HepG2 (cell line): ENCODE measurements around the gene ZNF367. TPM values are rescaled to one million over a fixed set of nuclear protein-coding genes. Genes with fewer than 3 reads are reported as not detected.

Experiments
- CCDC6 ChIP-seq: sonication (generic); formaldehyde crosslinking; IDR thresholded peaks from 2 replicates; pipeline ENCODE4 v1.8.1; 2022; ENCODE audit warnings: mild to moderate bottlenecking, missing genetic modification reagents, moderate library complexity
- FOXO4 ChIP-seq: sonication (generic); formaldehyde crosslinking; conservative IDR thresholded peaks from 2 replicates; pipeline ENCODE4 v1.8.1; 2023; ENCODE audit warnings: missing genetic modification reagents
- MXD4 ChIP-seq: IDR thresholded peaks from 2 replicates; pipeline ENCODE4 v1.6.1; 2016; ENCODE audit warnings: mild to moderate bottlenecking, missing biosample characterization, missing genetic modification reagents
- SMAD1 ChIP-seq: sonication (generic); formaldehyde crosslinking; IDR thresholded peaks from 2 replicates; pipeline ENCODE4 v1.4.0; 2020; ENCODE audit warnings: missing genetic modification reagents, low read depth, mild to moderate bottlenecking, borderline replicate concordance
- SNAPC4 ChIP-seq: sonication (generic); formaldehyde crosslinking; IDR thresholded peaks from 2 replicates; pipeline ENCODE4 v1.4.0; 2020; ENCODE audit warnings: mild to moderate bottlenecking, missing genetic modification reagents
- TRAFD1 ChIP-seq: sonication (generic); formaldehyde crosslinking; IDR thresholded peaks from 2 replicates; pipeline ENCODE4 v1.5.1; 2020; ENCODE audit warnings: missing genetic modification reagents, mild to moderate bottlenecking, borderline replicate concordance
- ZNF20 ChIP-seq: sonication (generic); formaldehyde crosslinking; IDR thresholded peaks from 2 replicates; pipeline ENCODE4 v1.4.0; 2020; ENCODE audit warnings: mild to moderate bottlenecking, moderate library complexity, missing genetic modification reagents
- ZNF331 ChIP-seq: sonication (generic); formaldehyde crosslinking; IDR thresholded peaks from 2 replicates; pipeline ENCODE4 v1.4.0; 2020; ENCODE audit warnings: missing genetic modification reagents
- ZNF770 ChIP-seq: sonication (generic); formaldehyde crosslinking; IDR thresholded peaks from 2 replicates; pipeline ENCODE4 v1.5.0; 2020; ENCODE audit warnings: mild to moderate bottlenecking, missing genetic modification reagents
- ZNF772 ChIP-seq: sonication (generic); formaldehyde crosslinking; IDR thresholded peaks from 2 replicates; pipeline ENCODE4 v1.5.0; 2020; ENCODE audit warnings: mild to moderate bottlenecking, missing genetic modification reagents
- ZNF841 ChIP-seq: sonication (generic); formaldehyde crosslinking; IDR thresholded peaks from 2 replicates; pipeline ENCODE4 v1.8.1; 2023; ENCODE audit warnings: missing genetic modification reagents, borderline replicate concordance
- polyA plus RNA-seq, 8 experiments: library from polyadenylated mRNA; depleted of rRNA in 3 of 8; stranded (reverse) in 7 of 8; unstranded in 1 of 8; fragments of >200 nt; fragmentation: Illumina TruSeq in 4 of 8; extraction: Trizol in 4 of 8; gene quantifications; 2 replicates each; pipeline versions ENCODE4 v1.2.1 to v1.2.3, GENCODE V29; 2011 to 2016; ENCODE audit warnings: low read depth in 4 of 8, missing spikeins in 1 of 8, mixed read lengths in 1 of 8; ENCODE audit not compliant: insufficient read depth in 1 of 8
- total RNA-seq, 5 experiments: library from RNA; depleted of rRNA; stranded (reverse); fragments of >200 nt; fragmentation: Illumina TruSeq; extraction: Trizol; gene quantifications; 2 replicates each; pipeline ENCODE4 v1.2.3, GENCODE V29; 2016; ENCODE audit warnings: low read depth in 1 of 5
- TF ChIP-seq, protein P1 (sequence below): sonication (generic); formaldehyde crosslinking; IDR thresholded peaks from 2 replicates; pipeline ENCODE4 v1.4.0; 2020; ENCODE audit warnings: missing genetic modification reagents, borderline replicate concordance
- TF ChIP-seq, protein P2 (sequence below): IDR thresholded peaks from 2 replicates; pipeline ENCODE4 v1.6.1; 2018; ENCODE audit warnings: missing genetic modification reagents, mild to moderate bottlenecking, missing compliant biosample characterization

ZNF367 gene
- total and polyA plus RNA-seq, 2 of the 13 experiments (the other 11 are each of a cell fraction or from before 2014, with no cell fraction given): 2.9 to 7.7 TPM

DNA sequence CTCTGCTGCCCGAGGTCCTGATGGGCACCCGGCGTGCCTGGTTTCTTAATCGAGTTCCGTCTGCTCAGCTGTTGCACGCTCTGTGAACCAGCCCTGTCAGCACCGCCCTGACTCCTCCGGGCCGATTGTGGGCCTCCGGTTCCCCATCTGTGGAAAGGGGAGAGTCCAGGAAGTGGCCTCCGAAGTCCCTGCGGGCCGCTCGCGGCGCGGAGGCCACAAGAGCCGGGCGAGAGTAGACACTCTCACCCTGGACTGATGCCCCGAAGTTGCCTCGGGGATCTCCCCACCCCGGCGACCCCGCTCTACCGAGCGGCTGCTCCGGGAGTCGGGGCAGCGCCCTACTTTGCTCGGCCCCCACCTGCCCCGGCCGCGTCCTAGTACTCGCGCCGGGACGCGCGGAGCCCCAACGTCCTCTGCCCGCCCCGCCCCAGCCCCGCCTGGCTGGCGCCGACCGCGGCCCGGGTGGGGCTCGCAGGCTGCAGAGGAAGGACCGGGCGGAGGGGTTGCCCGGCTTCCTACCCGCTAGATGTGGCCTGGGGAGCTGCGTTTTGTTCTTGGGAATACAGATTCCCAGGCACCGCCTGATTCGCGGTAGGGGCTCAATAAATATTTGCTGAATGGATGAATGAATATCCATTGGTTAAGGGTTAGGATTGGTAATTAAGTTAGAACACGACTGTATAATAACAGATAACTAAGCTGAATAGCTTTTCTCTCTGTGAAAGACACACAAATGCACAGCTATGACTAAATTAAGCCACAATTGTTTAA lies 935 bp upstream of the ZNF367 start (continued):
- TF ChIP-seq TRAFD1 (CRISPR knock-in tag) (no peak), SNAPC4 (CRISPR knock-in tag) (no peak), ZNF331 (no peak; the same call in 1 of the 2 replicates), ZNF770 (peak; percentile 80), CCDC6 (CRISPR knock-in tag) (peak; percentile 70), SMAD1 (CRISPR knock-in tag) (no peak), MXD4 (CRISPR knock-in tag) (peak; percentile 66), ZNF841 (CRISPR knock-in tag) (no peak; the same call in 1 of the 2 replicates), ZNF772 (CRISPR knock-in tag) (no peak), ZNF20 (CRISPR knock-in tag) (no peak), FOXO4 (CRISPR knock-in tag) (no peak)
- TF ChIP-seq, protein P1, sequence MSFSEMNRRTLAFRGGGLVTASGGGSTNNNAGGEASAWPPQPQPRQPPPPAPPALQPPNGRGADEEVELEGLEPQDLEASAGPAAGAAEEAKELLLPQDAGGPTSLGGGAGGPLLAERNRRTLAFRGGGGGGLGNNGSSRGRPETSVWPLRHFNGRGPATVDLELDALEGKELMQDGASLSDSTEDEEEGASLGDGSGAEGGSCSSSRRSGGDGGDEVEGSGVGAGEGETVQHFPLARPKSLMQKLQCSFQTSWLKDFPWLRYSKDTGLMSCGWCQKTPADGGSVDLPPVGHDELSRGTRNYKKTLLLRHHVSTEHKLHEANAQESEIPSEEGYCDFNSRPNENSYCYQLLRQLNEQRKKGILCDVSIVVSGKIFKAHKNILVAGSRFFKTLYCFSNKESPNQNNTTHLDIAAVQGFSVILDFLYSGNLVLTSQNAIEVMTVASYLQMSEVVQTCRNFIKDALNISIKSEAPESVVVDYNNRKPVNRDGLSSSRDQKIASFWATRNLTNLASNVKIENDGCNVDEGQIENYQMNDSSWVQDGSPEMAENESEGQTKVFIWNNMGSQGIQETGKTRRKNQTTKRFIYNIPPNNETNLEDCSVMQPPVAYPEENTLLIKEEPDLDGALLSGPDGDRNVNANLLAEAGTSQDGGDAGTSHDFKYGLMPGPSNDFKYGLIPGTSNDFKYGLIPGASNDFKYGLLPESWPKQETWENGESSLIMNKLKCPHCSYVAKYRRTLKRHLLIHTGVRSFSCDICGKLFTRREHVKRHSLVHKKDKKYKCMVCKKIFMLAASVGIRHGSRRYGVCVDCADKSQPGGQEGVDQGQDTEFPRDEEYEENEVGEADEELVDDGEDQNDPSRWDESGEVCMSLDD (CRISPR knock-in tag): no peak
- TF ChIP-seq, protein P2, sequence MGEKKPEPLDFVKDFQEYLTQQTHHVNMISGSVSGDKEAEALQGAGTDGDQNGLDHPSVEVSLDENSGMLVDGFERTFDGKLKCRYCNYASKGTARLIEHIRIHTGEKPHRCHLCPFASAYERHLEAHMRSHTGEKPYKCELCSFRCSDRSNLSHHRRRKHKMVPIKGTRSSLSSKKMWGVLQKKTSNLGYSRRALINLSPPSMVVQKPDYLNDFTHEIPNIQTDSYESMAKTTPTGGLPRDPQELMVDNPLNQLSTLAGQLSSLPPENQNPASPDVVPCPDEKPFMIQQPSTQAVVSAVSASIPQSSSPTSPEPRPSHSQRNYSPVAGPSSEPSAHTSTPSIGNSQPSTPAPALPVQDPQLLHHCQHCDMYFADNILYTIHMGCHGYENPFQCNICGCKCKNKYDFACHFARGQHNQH (CRISPR knock-in tag): 0 out of 2 replicates have a peak, but pooled peaks have one; percentile 31
